Testis (tissue), 3 donors: ENCODE measurements around the gene TOLLIP. TPM values are rescaled to one million over a fixed set of nuclear protein-coding genes. Genes with fewer than 3 reads are reported as not detected.

Source experiments
- DNase-seq: peaks from one replicate; pipeline ENCODE4 v3.0.0-alpha.2; 2019
- H3K27ac ChIP-seq, 2 donors: fragments of 200-600 bp; sonication (generic); one replicate each; pipeline ENCODE4 v1.5.1; 2019
- H3K27me3 ChIP-seq: fragments of 200-600 bp; sonication (generic); one replicate; pipeline ENCODE4 v1.5.1; 2019
- H3K36me3 ChIP-seq: fragments of 200-600 bp; sonication (generic); one replicate; pipeline ENCODE4 v1.5.1; 2017; ENCODE audit warnings: low read depth; ENCODE audit errors: missing control alignments
- H3K4me1 ChIP-seq: fragments of 200-600 bp; sonication (generic); one replicate; pipeline ENCODE4 v1.5.1; 2019
- H3K4me3 ChIP-seq, 2 donors: fragments of 200-600 bp; sonication (generic); one replicate each; pipeline ENCODE4 v1.5.1; 2017 to 2019
- H3K9me3 ChIP-seq: fragments of 200-600 bp; sonication (generic); one replicate; pipeline ENCODE4 v1.5.1; 2017
- POLR2A ChIP-seq: fragments of 450-650 bp; IDR thresholded peaks from one replicate; pipeline ENCODE4 v1.6.1; 2017; ENCODE audit warnings: antibody characterized with exemption, mild to moderate bottlenecking, moderate library complexity
- WGBS, 2 donors: methylation state at CpG; one replicate each; pipeline ENCODE4 v1.1.5; 2018; 5-methylcytosine and 5-hydroxymethylcytosine counted together
- intact Hi-C: fragments of 100-400 bp; cut with DNase I; formaldehyde crosslinking; loops from one replicate; pipeline ENCODE4 v1.15.1; 2023; ENCODE audit warnings: low total_unique reads
- polyA plus RNA-seq: library from polyadenylated mRNA; stranded (reverse); fragments of 350-450 nt; fragmentation: Illumina TruSeq; extraction: RNeasy Lipid Tissue Mini Kit (QIAGEN cat#74804); gene quantifications from one replicate; pipeline ENCODE4 v1.2.3, GENCODE V29; 2014; ENCODE audit warnings: low read depth, low replicate concordance; ENCODE audit not compliant: insufficient read depth
- total RNA-seq, 2 donors: library from RNA; depleted of rRNA; stranded (reverse); fragments of >200 nt; gene quantifications; one replicate each; pipeline ENCODE4 v1.2.3, GENCODE V29; 2016
- TF ChIP-seq, protein P1 (sequence below), 3 experiments: fragments of 450-650 bp in 2 of 3; fragments of 200-600 bp in 1 of 3; sonication (generic) in 1 of 3; IDR thresholded peaks; one replicate each; pipeline ENCODE4 v1.5.1; 2016 to 2019; ENCODE audit warnings: antibody characterized with exemption in 3 of 3, mild to moderate bottlenecking in 2 of 3, moderate library complexity in 1 of 3

The TOLLIP gene
- total and polyA plus RNA-seq, 3 donors from 2014 or later: 185 to 220 (median 197) TPM

DNA sequence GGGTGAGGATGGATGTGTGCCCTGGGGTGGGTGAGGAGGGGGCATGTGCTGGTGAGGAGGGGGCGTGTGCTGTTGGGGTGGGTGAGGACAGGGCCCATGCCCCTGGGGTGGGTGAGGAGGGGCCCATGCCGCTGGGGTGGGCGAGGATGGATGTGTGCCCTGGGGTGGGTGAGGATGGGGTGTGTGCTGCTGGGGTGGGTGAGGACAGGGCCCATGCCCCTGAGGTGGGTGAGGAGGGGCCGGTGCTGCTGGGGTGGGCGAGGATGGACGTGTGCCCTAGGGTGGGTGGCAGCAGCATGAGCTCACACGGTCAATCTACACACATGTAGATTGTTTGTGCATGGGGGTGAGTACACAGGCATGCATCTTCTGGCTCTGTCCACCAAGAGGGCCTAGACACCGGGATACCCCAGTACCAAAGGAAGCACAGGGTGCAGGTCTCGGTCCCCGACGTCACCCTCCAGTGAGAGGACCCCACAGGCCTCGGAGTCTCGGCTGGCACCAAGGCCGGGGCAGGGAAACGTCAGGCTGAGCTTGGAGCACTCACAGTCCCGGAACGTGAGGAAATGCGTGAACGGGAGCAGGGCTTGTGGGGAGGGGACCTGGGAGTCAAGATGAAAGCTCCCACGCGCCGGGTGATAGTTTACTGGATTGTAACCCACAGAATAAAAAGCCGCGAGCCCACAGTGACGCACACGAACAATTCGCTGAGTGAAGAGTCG lies 37.4 kb upstream of the TOLLIP start:
- WGBS, 2 donors: 90 to 94% methylated on average over 23 to 28 of the region's 28 CpGs
- Histone ChIP-seq H3K27ac (no peak overlapping the region), H3K36me3 (no peaks in the 10 kb centered on the region), H3K4me3 (no peak overlapping the region), H3K9me3 (no peaks in the 10 kb centered on the region), H3K4me1 (peaks cover 15% of the 10 kb centered on the region), H3K27me3 (no peaks in the 10 kb centered on the region)
- TF ChIP-seq, protein P1, sequence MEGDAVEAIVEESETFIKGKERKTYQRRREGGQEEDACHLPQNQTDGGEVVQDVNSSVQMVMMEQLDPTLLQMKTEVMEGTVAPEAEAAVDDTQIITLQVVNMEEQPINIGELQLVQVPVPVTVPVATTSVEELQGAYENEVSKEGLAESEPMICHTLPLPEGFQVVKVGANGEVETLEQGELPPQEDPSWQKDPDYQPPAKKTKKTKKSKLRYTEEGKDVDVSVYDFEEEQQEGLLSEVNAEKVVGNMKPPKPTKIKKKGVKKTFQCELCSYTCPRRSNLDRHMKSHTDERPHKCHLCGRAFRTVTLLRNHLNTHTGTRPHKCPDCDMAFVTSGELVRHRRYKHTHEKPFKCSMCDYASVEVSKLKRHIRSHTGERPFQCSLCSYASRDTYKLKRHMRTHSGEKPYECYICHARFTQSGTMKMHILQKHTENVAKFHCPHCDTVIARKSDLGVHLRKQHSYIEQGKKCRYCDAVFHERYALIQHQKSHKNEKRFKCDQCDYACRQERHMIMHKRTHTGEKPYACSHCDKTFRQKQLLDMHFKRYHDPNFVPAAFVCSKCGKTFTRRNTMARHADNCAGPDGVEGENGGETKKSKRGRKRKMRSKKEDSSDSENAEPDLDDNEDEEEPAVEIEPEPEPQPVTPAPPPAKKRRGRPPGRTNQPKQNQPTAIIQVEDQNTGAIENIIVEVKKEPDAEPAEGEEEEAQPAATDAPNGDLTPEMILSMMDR (IDR thresholded peaks at IDR 0.05): no peak
- DNase-seq: no peak
- intact Hi-C loops: no loop called here

DNA sequence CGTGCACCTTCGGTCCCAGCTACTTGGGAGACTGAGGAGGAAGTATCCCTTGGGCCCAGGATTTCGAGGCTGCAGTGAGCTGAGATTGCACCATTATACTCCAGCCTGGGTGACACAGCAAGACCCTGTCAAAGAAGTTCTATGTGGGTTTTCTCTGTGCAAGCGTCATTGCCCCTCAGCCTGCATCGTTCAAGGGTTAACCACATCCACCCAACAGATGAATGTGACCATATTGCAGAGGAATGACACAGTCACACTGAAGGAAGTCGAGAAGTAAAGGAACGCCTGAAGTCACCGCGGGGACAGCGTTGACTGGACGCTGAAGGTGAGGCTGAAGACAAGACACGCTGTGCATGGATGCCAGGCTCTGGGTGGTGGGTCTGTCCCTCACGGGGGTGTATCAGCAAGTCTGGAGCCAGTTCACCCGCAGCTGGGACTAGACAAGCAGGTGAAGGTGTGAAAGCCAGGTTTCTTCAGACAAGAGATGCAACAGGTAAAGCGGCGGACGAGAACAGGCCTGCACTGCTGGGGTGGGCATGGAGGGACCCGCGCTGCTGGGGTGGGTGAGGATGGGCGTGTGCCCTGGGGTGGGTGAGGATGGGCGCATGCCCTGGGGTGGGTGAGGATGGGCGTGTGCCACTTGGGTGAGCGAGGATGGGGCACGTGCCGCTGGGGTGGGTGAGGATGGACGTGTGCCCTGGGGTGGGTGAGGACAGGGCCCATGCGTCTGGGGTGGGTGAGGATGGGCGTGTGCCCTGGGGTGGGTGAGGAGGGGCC lies 36.5 kb upstream of the TOLLIP start:
- H3K27me3 ChIP-seq: no peaks in the 10 kb centered on the region
- intact Hi-C loops: no loop called here
- peaks cover 15% of the 10 kb centered on the region for H3K4me1 ChIP-seq
- no peak overlapping the region for H3K27ac ChIP-seq
- no peak for DNase-seq
- H3K9me3 ChIP-seq: no peaks in the 10 kb centered on the region
- no peaks in the 10 kb centered on the region for H3K36me3 ChIP-seq
- 89 to 90% methylated on average over 27 to 28 of the region's 28 CpGs for WGBS, 2 donors
- TF ChIP-seq POLR2A: no peak
- TF ChIP-seq, protein P1 (IDR thresholded peaks at IDR 0.05): no peak
- H3K4me3 ChIP-seq: no peak overlapping the region

DNA sequence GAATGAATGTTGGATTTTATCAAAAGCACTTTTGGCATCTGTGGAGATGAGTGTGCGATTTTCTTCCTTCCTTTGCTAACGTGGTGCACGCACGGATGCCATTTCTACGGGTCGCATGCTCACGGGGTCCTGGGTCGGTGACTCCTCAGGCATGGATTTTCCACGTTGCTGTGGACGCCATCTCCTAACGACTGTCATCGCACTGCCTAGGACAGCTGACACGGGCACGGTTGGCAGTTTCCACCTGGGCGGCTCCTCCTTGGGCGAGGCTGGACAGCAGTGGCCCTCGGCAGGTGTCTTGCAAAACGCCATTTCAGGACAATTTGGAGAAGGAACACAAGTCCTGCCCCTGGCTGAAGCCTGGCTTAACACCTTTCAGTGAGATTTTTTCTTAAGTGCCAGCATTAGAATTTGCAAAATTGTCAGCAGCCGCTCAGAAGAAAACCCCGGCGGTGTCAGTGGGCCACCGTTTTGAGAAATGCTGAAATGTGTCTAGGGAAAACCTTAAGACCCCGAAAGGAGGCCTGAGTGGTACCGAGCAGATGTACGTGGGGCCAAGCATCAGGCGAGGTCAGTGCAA lies 34.7 kb upstream of the TOLLIP start:
- intact Hi-C loops: no loop called here
- Histone ChIP-seq H3K9me3 (no peaks in the 10 kb centered on the region), H3K36me3 (no peaks in the 10 kb centered on the region), H3K27me3 (no peaks in the 10 kb centered on the region), H3K4me3 (no peak overlapping the region), H3K4me1 (peaks cover under 1% of the 10 kb centered on the region), H3K27ac (no peak overlapping the region)
- 88 to 89% methylated on average over 26 of the region's 26 CpGs for WGBS, 2 donors
- no peak for DNase-seq
- TF ChIP-seq, protein P1 (IDR thresholded peaks at IDR 0.05): no peak
- no peak for TF ChIP-seq POLR2A

DNA sequence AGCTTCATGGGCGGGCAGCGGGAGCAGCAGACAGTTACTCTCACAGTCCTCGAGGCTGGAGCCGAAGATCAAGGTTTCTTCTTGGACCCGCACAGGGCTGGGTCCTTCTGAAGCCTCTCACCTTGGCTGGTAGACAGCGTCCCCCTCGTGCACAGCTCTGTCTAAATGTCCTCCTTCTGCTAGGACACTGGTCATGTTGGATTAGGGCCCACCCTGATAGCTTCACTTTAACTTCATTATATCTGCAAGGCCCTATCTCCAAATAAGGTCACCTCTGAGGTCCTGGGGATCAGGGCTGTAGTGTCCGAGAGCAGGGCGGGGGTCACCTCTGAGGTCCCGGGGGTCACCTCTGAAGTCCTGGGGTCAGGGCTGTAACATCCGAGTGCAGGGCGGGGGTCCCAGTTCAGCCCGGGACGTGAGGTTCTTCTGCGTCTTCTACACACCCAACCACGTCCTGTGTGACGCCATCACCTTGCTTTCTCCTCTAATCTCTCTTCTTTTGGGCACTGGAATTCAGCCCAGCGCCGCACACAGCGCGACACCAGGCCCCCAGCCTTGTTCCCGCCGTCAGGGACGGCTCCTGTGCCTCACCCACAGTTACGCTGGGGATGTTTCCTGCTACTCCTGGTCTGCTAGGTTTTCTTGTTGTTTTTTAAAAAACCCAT lies 34.1 kb upstream of the TOLLIP start:
- Histone ChIP-seq H3K4me3 (no peak overlapping the region), H3K27me3 (no peaks in the 10 kb centered on the region), H3K4me1 (no peaks in the 10 kb centered on the region), H3K27ac (no peak overlapping the region), H3K36me3 (no peaks in the 10 kb centered on the region), H3K9me3 (no peaks in the 10 kb centered on the region)
- DNase-seq: no peak
- intact Hi-C loops: no loop called here
- 84 to 87% methylated on average over 24 to 25 of the region's 25 CpGs for WGBS, 2 donors
- no peak for TF ChIP-seq POLR2A
- TF ChIP-seq, protein P1 (IDR thresholded peaks at IDR 0.05): no peak
